ENCODE measurements around the gene SNCG.
"Not testable (repeated sequence)": the region's sequence is repeated elsewhere in the genome, so short reads cannot be mapped to it uniquely, and the experiment has no call there.

SNCG gene

DNA sequence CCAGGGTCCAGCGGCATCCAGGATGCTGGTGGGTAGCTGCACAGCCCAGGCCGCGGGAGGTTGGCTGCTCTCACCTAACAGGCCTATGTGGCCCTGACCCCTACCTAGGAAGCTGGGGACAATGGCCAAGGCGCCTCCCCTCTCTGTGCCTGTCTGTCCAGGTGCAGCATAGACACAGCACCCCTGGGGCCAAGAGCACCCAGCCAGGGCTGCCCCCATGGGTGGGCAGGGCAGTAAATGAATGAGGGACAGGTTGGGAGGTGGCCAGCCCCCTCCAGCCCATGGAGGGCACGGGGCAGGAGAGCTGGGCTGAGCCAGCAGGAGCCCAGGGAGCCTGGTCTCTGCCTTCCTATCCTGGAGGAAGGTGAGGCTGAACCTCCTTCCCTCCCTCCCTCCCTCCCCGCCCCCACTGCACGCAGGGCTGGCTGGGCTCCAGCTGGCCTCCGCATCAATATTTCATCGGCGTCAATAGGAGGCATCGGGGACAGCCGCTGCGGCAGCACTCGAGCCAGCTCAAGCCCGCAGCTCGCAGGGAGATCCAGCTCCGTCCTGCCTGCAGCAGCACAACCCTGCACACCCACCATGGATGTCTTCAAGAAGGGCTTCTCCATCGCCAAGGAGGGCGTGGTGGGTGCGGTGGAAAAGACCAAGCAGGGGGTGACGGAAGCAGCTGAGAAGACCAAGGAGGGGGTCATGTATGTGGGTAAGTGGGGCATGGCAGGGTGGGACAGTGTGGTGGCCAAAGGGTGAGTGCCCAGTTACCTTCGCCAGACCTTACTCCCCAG lies at the start of gene SNCG:
Gene SNCG, plus strand, starts transcription at position 484 of the 785 bp plus-strand sequence. Its CDS starts 99 bp downstream, at position 583.
- DNase-seq, result no peak

GRCh38 chr10:86914734-86915133 lies 43.7 kb upstream of the SNCG start:
- no peak for DNase-seq

DNA sequence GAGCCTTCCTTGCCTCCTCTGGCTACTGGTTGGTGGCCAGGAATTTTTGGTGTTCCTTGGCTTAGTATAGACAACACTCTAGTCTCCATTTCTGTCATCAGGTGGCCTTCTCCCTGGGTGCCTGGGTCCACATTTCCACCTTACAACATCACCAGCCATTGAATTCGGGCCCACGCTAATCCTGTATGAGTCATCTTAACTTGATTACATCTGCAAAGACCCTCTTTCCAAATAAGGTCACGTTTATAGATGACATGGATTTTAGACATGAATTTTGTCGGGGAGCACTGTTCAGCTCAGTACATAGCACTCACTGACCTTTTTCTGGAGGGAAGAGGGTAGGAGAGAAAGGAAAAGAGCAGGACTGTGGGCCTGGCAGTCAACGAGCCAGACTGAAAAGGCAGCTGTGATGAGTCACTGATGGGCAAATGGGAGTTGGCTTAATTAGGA lies 40.4 kb upstream of the SNCG start:
- DNase-seq, result no peak

DNA sequence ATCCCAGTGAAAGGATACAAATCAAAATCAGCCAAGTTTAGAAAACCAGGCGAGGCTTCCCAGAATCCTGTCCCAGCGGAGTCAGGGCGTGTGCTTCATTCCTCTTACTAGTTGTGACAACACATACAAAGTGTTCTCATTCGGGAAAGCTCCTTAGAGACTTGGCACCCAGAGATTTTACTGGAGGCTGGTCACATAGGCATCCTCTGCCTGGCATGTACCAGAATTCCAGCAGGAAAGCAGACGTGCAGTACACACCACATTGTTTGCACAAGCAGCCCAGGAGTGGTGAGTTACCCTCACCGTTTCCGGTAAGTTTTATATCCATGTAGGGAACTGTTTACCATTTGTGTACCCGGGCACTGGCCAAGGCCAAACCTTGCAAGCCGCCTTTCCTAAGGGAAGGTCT lies 35.8 kb upstream of the SNCG start:
- no peak for DNase-seq

DNA sequence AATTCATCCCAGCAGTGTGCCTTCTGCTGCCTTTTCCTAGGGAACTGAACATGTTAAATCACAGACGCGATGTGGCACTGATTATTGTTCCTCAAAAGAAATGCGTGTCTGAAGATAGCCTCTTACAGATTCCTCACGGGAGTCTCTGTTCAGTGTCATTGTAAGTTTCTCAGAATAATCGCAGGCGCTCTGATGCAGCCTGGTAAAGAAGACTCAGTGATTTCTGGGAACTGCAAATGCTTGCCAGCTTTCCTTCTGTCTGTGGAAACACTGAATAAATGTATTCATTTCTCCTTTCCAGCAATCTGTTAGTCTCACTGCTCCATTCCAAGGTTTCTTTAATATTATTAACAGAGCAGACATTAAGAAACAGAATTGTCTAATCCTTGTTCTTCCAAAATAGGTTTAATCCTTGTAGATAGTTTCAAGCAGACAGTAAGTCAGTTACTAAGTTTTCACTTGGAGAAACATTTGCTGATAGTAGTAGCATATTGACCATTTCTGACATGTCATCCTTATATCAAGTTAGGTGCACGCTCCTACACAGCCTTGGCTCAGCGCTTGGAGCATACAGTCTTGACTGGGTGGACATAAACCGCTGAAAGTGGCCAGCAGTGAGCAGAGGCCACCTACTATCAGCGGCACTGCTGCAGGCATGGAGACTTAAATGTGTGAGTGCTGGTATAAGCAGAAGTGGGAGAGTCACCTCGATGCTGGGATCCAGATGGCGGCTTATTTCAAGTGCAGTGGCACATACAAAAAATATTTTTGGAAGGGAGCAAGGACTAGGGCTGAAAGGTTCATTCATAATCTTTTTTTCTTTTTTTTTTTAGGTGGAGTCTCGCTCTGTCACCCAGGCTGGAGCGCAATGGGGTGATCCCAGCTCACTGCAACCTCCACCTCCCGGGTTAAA lies 28.7 kb upstream of the SNCG start:
- DNase-seq, result no peak

- DNase-seq, result no peak
These were observed 26.5 kb upstream of the SNCG start for GRCh38 chr10:86931872-86932271.

DNA sequence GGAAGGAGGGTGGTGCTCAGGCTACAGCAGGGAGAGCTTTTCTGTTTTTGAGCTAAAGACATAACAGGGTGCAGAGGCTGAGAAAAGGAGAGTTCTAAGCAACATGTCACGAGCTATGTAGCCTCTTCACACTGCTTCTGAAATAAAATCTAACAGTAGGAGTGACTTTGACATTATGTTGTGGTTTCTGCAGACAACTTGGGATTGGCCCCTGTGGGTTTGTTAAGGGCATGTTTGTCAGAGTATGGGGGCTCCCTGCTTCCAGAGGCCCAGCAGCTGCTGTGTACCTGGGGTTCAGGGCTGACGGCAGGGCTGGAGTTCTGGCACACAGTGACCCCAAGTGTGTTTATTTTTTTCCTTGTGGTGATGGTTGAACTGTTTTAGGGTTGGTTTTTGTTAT lies 25.7 kb upstream of the SNCG start:
- DNase-seq, result no peak

DNA sequence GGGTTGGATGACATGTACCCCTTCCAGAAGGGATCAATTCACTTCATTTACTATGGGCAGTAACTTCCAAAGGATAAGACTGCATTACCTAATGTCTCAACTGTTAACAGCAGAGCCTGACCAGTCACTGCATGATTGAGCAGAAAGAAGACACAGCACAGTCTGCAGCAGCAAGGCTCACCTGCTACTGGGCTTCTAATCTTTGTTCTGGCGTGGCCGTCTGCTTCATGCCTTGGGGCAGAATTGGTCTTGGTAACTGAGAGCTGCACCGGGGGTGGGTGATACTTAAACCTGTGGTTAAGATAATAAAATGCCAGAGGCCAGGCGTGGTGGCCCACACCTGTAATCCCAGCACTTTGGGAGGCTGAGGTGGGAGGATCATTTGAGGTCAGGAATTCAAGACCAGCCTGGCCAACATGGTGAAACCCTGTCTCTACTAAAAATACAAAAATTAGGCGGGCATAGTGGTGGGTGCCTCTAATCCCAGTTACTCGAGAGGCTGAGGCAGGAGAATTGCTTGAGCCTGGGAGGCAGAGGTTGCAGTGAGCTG lies 24.2 kb upstream of the SNCG start:
- DNase-seq, result not testable (repeated sequence)

GRCh38 chr10:86936661-86937501 lies 21.5 kb upstream of the SNCG start:
- DNase-seq, result no peak

- DNase-seq, result no peak
These were observed 20.8 kb upstream of the SNCG start for GRCh38 chr10:86937502-86938154.

GRCh38 chr10:86938260-86938659 lies 20.1 kb upstream of the SNCG start:
- no peak for DNase-seq

DNA sequence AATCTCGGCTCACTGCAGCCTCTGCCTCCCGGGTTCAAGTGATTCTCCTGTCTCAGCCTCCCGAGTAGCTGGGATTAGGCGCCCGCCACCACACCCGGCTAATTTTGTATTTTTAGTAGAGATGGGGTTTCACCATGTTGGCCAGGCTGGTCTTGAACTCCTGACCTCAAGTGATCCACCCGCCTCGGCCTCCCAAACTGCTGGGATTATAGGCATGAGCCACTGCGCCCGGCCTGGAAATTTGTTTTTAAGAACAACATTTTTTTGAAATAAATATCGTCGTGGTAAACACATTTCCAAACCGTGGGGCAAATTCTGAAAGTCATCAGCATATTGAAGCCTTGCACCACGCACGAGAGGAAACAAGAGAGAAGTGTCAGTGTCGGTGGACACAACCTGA lies 18.3 kb upstream of the SNCG start:
- not testable (repeated sequence) for DNase-seq

DNA sequence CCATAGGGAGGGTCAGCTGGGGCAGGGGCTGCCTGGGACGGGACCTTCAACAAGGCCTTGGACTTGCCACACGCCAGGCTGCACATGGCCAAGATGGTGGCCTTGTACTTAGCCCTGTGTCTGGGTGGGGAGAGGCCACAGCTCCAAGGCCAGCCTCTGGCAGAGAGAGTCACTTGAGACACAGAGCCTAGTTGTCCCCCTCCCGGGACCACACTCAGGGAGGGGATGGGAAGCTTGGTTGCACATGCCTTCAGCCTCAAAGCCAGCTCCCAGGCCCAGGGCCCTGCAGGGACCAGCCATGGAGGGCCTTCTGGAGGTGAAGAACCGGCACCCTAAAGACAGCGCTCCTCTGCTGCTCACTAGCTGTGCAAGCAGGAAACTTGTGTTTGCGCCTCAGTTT lies 17.7 kb upstream of the SNCG start:
- peak; percentile 56 for DNase-seq

DNA sequence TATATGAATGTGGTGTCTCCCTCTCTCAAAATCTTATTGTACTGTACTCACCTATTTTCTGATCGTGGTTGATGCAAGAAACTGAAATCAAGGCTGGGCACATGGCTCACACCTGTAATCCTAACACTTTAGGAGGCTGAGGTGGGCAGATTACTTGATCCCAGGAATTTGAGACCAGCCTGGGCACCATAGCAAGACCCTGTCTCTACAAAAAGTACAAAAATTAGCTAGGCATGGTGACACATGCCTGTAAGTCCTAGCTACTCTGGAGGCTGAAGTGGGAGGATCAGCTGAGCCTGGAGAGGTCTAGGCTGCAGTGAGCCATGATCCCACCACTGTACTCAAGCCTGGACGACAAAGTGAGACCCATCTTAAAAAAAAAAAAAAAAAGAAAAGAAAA lies 17.0 kb upstream of the SNCG start:
- DNase-seq, result no peak

- peak; percentile 37 for DNase-seq
These were observed 16.4 kb upstream of the SNCG start for GRCh38 chr10:86941991-86942421.

DNA sequence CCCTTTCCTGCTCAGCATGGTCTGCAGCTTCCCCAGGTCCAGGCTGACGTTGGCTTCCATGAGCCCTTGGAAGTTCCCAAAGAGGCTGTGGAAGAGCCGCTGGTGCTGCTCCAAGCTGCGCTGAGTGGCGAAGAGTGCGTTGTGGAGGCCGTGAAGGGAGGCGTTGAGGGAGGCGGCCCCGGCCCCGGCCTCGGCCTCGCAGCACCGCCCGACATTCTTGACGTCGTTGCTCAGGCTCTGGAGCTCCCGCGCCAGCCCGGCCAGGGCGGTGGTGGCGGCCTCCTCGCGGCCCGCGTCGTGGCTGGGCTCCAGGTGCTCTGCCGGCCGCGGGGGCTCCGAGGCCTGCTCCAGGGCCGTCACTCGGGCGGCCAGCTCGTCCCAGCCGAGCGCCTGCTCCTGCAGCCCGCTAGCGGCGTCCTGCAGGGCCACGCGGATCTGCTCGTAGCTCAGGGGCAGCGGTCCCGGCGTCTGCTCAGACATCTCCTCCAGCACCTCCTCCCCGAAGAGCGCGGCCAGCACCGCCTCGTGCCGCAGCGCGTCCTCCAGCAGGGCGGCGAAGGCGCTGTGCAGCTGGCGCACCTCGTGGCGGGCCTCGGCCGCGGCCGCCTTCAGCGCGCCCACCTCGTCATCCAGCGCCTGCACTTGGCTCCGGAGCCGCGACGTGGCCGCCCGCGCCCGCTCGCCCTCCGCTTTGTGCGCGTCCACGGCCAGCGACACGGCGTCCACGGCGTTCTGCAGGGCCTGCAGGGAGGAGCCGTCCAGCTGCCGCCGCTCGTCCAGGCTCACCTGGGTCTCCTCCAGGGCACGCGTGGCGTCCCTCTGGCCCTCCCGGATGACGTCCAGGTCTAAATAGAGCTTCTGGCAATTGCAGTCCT lies 15.7 kb upstream of the SNCG start:
- no peak for DNase-seq

GRCh38 chr10:86943316-86944030 lies 14.9 kb upstream of the SNCG start:
- peak; percentile 47 for DNase-seq

DNA sequence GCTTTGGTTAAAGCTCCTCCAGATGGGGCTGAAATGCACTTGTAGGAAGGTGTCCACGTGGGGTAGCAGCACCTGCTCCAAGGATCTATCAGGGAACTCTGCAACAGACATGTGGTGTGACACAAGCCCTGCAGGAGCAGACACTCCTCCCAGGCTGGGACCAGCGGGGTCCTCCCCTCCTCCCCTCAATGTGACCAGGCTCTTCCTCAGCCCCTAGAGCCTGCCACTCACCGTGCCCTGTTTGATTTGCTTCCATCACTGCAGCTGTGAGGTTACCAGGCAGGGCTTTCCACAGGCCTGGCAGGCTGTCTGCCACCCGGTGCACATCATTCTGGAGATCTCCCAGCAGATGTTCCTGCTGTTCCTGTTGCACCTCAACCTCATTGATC lies 14.4 kb upstream of the SNCG start:
- peak; percentile 45 for DNase-seq

DNA sequence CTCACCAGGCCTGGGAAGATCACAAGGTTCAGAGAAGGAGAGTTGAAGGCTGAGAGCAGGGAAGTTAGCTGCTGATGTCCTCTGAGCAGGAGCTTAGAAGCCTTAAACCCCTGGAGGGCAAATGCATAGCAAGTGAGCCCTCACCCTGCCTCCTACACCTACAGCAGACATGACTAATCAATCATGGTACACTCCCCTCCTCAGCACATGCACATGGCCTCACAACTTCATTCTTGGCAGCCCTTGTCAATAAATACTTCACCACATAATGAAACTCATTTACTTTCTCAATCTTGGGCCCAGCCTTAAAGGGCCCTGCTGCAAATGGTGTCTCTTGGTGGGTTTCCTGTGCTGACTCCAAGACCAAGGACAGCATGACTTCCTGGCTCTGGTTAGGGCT lies 13.9 kb upstream of the SNCG start:
- DNase-seq, result peak; percentile 33

GRCh38 chr10:86944907-86945306 lies 13.5 kb upstream of the SNCG start:
- DNase-seq, result peak; percentile 21

Measured in activated CD8-positive, alpha-beta memory T cell treated with anti-CD3 and anti-CD28 coated beads for 24 hours (primary cell).